ENCODE results near the gene LCE3B.

Gene LCE3B

DNA sequence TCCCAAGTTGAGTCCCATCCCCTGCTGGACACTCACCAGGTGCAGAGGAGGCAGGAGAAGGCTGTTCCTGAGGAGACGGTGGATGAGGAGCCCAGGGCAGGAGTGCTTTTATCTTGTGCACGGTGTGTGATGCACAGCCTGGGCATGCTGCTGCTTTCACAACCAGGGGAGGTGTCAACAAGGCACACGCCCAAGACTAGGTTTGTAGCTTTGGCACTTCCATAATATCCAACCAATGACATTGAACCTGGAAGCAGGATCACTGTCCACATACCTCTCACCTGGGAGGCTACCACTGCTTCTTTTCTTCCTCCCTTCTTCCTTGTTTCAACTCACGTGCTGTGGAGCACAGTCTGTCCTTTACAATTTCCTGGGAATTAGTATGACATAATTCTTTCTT lies 33.2 kb upstream of the LCE3B start, which contains the start of gene LCE3D:
Gene LCE3D, minus strand, starts transcription at position 84 of the 400 bp plus-strand sequence. CDS start 580 bp downstream, outside the sequence.
- Histone ChIP-seq H3K36me3 (no peaks in the 10 kb centered on the region), H3K27me3 (ENCODE audit: insufficient read depth, low read depth, severe bottlenecking) (peaks cover 72% of the 10 kb centered on the region), H3K4me3 (ENCODE audit: low read depth, low read length) (no peak within 1 kb of the TSS), H3K9me3 (ENCODE audit: severe bottlenecking) (no peaks in the 10 kb centered on the region), H3K27ac (no peak within 1 kb of the TSS)
- TF ChIP-seq CTCF (IDR thresholded peaks at IDR 0.05; ENCODE audit: low read depth, low read length), result no peak
- no peak for DNase-seq

- Histone ChIP-seq H3K36me3 (no peaks in the 10 kb centered on the region), H3K9me3 (ENCODE audit: severe bottlenecking) (no peaks in the 10 kb centered on the region), H3K27me3 (ENCODE audit: insufficient read depth, low read depth, severe bottlenecking) (peaks cover 50% of the 10 kb centered on the region), H3K4me3 (ENCODE audit: low read depth, low read length) (no peak overlapping the region), H3K27ac (no peak overlapping the region)
- DNase-seq, result no peak
- TF ChIP-seq CTCF (IDR thresholded peaks at IDR 0.05; ENCODE audit: low read depth, low read length), result no peak
Measured at GRCh38 chr1:152582647-152583046, 31.0 kb upstream of the LCE3B start.

GRCh38 chr1:152585586-152585985 lies 28.0 kb upstream of the LCE3B start:
- no peak for TF ChIP-seq CTCF (IDR thresholded peaks at IDR 0.05; ENCODE audit: low read depth, low read length)
- Histone ChIP-seq H3K27ac (no peak overlapping the region), H3K27me3 (ENCODE audit: insufficient read depth, low read depth, severe bottlenecking) (peaks cover 22% of the 10 kb centered on the region), H3K9me3 (ENCODE audit: severe bottlenecking) (no peaks in the 10 kb centered on the region), H3K36me3 (no peaks in the 10 kb centered on the region), H3K4me3 (ENCODE audit: low read depth, low read length) (no peak overlapping the region)
- DNase-seq, result no peak

- DNase-seq, result no peak
- H3K27me3 ChIP-seq (ENCODE audit: insufficient read depth, low read depth, severe bottlenecking), result no peaks in the 10 kb centered on the region
- TF ChIP-seq CTCF (IDR thresholded peaks at IDR 0.05; ENCODE audit: low read depth, low read length), result no peak
- no peak overlapping the region for H3K4me3 ChIP-seq (ENCODE audit: low read depth, low read length)
- no peak overlapping the region for H3K27ac ChIP-seq
- H3K36me3 ChIP-seq, result no peaks in the 10 kb centered on the region
- no peaks in the 10 kb centered on the region for H3K9me3 ChIP-seq (ENCODE audit: severe bottlenecking)
Measured at GRCh38 chr1:152596986-152597385, 16.6 kb upstream of the LCE3B start.

DNA sequence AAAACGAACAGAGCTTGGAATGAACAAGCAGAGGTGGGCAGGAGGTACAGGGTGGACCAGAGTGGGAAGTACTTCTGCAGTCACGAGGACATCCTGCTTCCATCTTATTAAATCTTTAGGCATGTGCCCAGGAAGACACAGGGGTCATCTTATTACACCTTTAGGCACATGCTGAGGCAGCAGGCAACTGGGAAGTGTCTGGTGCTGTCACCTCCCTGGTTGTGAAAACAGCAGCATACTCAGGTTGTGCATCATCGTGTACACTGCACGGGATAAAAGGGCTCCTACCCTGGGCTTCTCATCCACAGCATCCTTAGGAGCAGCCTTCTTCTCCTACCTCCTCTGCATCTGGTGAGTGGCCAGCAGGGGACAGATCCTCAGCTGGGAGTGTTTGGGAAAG lies 13.7 kb upstream of the LCE3B start, which contains the start of gene LCE3C:
Gene LCE3C, plus strand, starts transcription at position 301 of the 400 bp plus-strand sequence. CDS start 498 bp downstream, outside the sequence.
- no peak for DNase-seq
- no peak for TF ChIP-seq CTCF (IDR thresholded peaks at IDR 0.05; ENCODE audit: low read depth, low read length)
- Histone ChIP-seq H3K4me3 (ENCODE audit: low read depth, low read length) (no peak within 1 kb of the TSS), H3K9me3 (ENCODE audit: severe bottlenecking) (no peaks in the 10 kb centered on the region), H3K27me3 (ENCODE audit: insufficient read depth, low read depth, severe bottlenecking) (no peaks in the 10 kb centered on the region), H3K36me3 (no peaks in the 10 kb centered on the region), H3K27ac (no peak within 1 kb of the TSS)

DNA sequence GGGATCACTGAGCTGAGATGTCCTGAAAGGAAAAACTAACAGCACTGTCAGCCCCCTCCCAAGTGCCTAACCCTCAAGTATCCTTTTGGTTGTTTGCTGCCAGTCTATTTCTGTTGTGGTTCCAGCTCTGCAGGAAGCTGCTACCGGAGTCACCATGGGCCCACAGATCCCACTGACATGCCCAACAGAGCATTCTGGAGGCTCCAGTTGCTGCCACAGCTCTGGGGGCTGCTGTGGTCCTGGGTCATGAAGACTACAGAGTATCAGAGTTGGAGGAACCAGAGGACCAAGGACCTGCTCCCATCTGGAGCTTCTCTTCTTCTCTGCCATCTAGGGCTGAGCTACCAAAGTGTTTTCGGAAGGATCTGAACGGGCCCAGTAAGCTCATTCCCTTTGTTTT lies 8.4 kb downstream of the LCE3B start:
- TF ChIP-seq CTCF (IDR thresholded peaks at IDR 0.05; ENCODE audit: low read depth, low read length), result no peak
- peaks cover 23% of the 10 kb centered on the region for H3K9me3 ChIP-seq (ENCODE audit: severe bottlenecking)
- no peaks in the 10 kb centered on the region for H3K36me3 ChIP-seq
- DNase-seq, result no peak
- H3K4me3 ChIP-seq (ENCODE audit: low read depth, low read length), result no peak overlapping the region
- H3K27me3 ChIP-seq (ENCODE audit: insufficient read depth, low read depth, severe bottlenecking), result peaks cover 78% of the 10 kb centered on the region
- H3K27ac ChIP-seq, result no peak overlapping the region

Measured in WERI-Rb-1 (cell line).